Measurements from ENCODE around the gene NOXO1.

NOXO1 gene

GRCh38 chr16:1990351-1991134 is 9.3 kb upstream of the NOXO1 start:
- Histone ChIP-seq H2AFZ (ENCODE audit: low read depth, low read length, severe bottlenecking) (no peak overlapping the region), H3F3A (ENCODE audit: insufficient read depth) (peaks cover 10% of the 10 kb centered on the region), H4K20me1 (ENCODE audit: low read depth, low read length) (no peaks in the 10 kb centered on the region), H3K9ac (ENCODE audit: low read length) (peak overlapping the region; percentile 5; the same call in 1 of the 2 replicates), H3K9me2 (replicated peaks; ENCODE audit: insufficient read depth, low read length) (no peaks in the 10 kb centered on the region), H3K27me3 (ENCODE audit: low read length) (no peaks in the 10 kb centered on the region), H3K4me2 (ENCODE audit: low read depth, low read length, poor library complexity, severe bottlenecking) (peak overlapping the region; percentile 40), H3K36me3 (ENCODE audit: low read length) (no peaks in the 10 kb centered on the region), H3K4me3 (ENCODE audit: insufficient read depth, low read length, poor library complexity, severe bottlenecking) (peak overlapping the region; percentile 17), H3K79me2 (ENCODE audit: insufficient read depth, low read length) (no peaks in the 10 kb centered on the region), H3K27ac (ENCODE audit: low read depth, low read length) (no peak overlapping the region), H3K9me3 (ENCODE audit: insufficient read depth, low read length) (no peaks in the 10 kb centered on the region)
- TF ChIP-seq EZH2phosphoT487 (conservative IDR thresholded peaks at IDR 0.05; ENCODE audit: low read length) (0 out of 2 replicates have a peak, but pooled peaks have one; percentile 42), CTCF (IDR thresholded peaks at IDR 0.05; ENCODE audit: insufficient read depth, low read length, poor library complexity, severe bottlenecking) (no peak)

- Histone ChIP-seq H3K9ac (ENCODE audit: low read length) (no peak overlapping the region), H2AFZ (ENCODE audit: low read depth, low read length, severe bottlenecking) (no peak overlapping the region), H3F3A (ENCODE audit: insufficient read depth) (peaks cover 10% of the 10 kb centered on the region), H3K36me3 (ENCODE audit: low read length) (no peaks in the 10 kb centered on the region), H4K20me1 (ENCODE audit: low read depth, low read length) (no peaks in the 10 kb centered on the region), H3K9me3 (ENCODE audit: insufficient read depth, low read length) (no peaks in the 10 kb centered on the region), H3K27ac (ENCODE audit: low read depth, low read length) (no peak overlapping the region), H3K79me2 (ENCODE audit: insufficient read depth, low read length) (no peaks in the 10 kb centered on the region), H3K4me2 (ENCODE audit: low read depth, low read length, poor library complexity, severe bottlenecking) (no peak overlapping the region), H3K27me3 (ENCODE audit: low read length) (no peaks in the 10 kb centered on the region), H3K9me2 (replicated peaks; ENCODE audit: insufficient read depth, low read length) (no peaks in the 10 kb centered on the region), H3K4me3 (ENCODE audit: insufficient read depth, low read length, poor library complexity, severe bottlenecking) (no peak overlapping the region)
- TF ChIP-seq CTCF (IDR thresholded peaks at IDR 0.05; ENCODE audit: insufficient read depth, low read length, poor library complexity, severe bottlenecking) (no peak), EZH2phosphoT487 (conservative IDR thresholded peaks at IDR 0.05; ENCODE audit: low read length) (no peak)
Observed at GRCh38 chr16:1990101-1990350, 8.8 kb upstream of the NOXO1 start.

GRCh38 chr16:1989209-1990100 is 8.2 kb upstream of the NOXO1 start, which contains the start of gene SYNGR3:
Gene SYNGR3, plus strand, starts transcription at chr16:1989970. Its CDS starts 133 bp downstream, at chr16:1990103.
- Histone ChIP-seq H3K4me2 (ENCODE audit: low read depth, low read length, poor library complexity, severe bottlenecking) (peak within 1 kb of the TSS; percentile 40), H3K79me2 (ENCODE audit: insufficient read depth, low read length) (no peaks in the 10 kb centered on the region), H3K9me3 (ENCODE audit: insufficient read depth, low read length) (no peaks in the 10 kb centered on the region), H3K9ac (ENCODE audit: low read length) (peak within 1 kb of the TSS; percentile 5; the same call in 1 of the 2 replicates), H4K20me1 (ENCODE audit: low read depth, low read length) (no peaks in the 10 kb centered on the region), H3K4me3 (ENCODE audit: insufficient read depth, low read length, poor library complexity, severe bottlenecking) (peak within 1 kb of the TSS; percentile 17), H3K9me2 (replicated peaks; ENCODE audit: insufficient read depth, low read length) (no peaks in the 10 kb centered on the region), H2AFZ (ENCODE audit: low read depth, low read length, severe bottlenecking) (no peak within 1 kb of the TSS), H3K36me3 (ENCODE audit: low read length) (no peaks in the 10 kb centered on the region), H3F3A (ENCODE audit: insufficient read depth) (peaks cover 10% of the 10 kb centered on the region), H3K27me3 (ENCODE audit: low read length) (no peaks in the 10 kb centered on the region), H3K27ac (ENCODE audit: low read depth, low read length) (no peak within 1 kb of the TSS)
- TF ChIP-seq CTCF (IDR thresholded peaks at IDR 0.05; ENCODE audit: insufficient read depth, low read length, poor library complexity, severe bottlenecking) (no peak), EZH2phosphoT487 (conservative IDR thresholded peaks at IDR 0.05; ENCODE audit: low read length) (no peak)
